K562 (cell line): Measurements from ENCODE around the gene MAP3K14. TPM values are rescaled to one million over a fixed set of nuclear protein-coding genes. Genes with fewer than 3 reads are reported as not detected.
A peak's percentile ranks its signal among the peaks of the same experiment; 100 is the strongest.

Experiments
- ARID4B ChIP-seq: sonication (generic); formaldehyde crosslinking; IDR thresholded peaks from 2 replicates; pipeline ENCODE4 v1.8.0; 2022; ENCODE audit warnings: mild to moderate bottlenecking, missing genetic modification reagents
- ATF7 ChIP-seq: fragments of 450-650 bp; IDR thresholded peaks from 2 replicates; pipeline ENCODE4 v1.7.1; 2014; ENCODE audit warnings: mild to moderate bottlenecking, moderate library complexity
- CXXC5 ChIP-seq: fragments of 250-450 bp; sonication (Bioruptor Pico); IDR thresholded peaks from 2 replicates; pipeline ENCODE4 v1.8.0; 2022; ENCODE audit warnings: inconsistent platforms, mild to moderate bottlenecking, moderate library complexity
- DACH1 ChIP-seq: fragments of 450-650 bp; IDR thresholded peaks from 2 replicates; pipeline ENCODE4 v1.6.1; 2018; ENCODE audit not compliant: partially characterized antibody
- DPF2 ChIP-seq: fragments of 450-650 bp; IDR thresholded peaks from 2 replicates; pipeline ENCODE4 v1.6.1; 2016
- FOSL1 ChIP-seq: fragments of 200-800 bp; sonication (Bioruptor generic); conservative IDR thresholded peaks from 2 replicates; pipeline ENCODE4 v1.6.1; 2016; ENCODE audit warnings: missing genetic modification characterization, missing compliant biosample characterization
- HCFC1 ChIP-seq: IDR thresholded peaks from 2 replicates; pipeline ENCODE4 v1.6.1; 2012; ENCODE audit warnings: low read depth, low read length, improper control_type of control experiment
- KDM1A ChIP-seq, 2 experiments: fragments of 450-650 bp; IDR thresholded peaks; 2 replicates each; pipeline ENCODE4 v1.6.1; 2016; ENCODE audit warnings: mild to moderate bottlenecking in 2 of 2
- MAZ ChIP-seq, 2 experiments: fragments of 450-650 bp in 1 of 2; sonication (generic) in 1 of 2; formaldehyde crosslinking; IDR thresholded peaks in 1 of 2; conservative IDR thresholded peaks in 1 of 2; 2 replicates each; pipeline versions ENCODE4 v1.4.0 to v1.5.0; 2020; ENCODE audit warnings: mild to moderate bottlenecking in 1 of 2, missing genetic modification reagents in 1 of 2
- MLLT1 ChIP-seq, 2 experiments: fragments of 450-650 bp; IDR thresholded peaks; 2 replicates each; pipeline ENCODE4 v1.6.1; 2016
- MYNN ChIP-seq, 2 experiments: sonication (generic); formaldehyde crosslinking in 1 of 2; IDR thresholded peaks; 2 replicates each; pipeline versions ENCODE4 v1.5.0 to v1.6.1; 2016 to 2020; ENCODE audit warnings: antibody characterized with exemption in 1 of 2, missing genetic modification reagents in 1 of 2
- NR3C1 ChIP-seq: sonication (generic); formaldehyde crosslinking; IDR thresholded peaks from 2 replicates; pipeline ENCODE4 v1.8.1; 2022; ENCODE audit warnings: missing genetic modification reagents
- POLR2B ChIP-seq: fragments of 450-650 bp; IDR thresholded peaks from 2 replicates; pipeline ENCODE4 v1.6.1; 2018; ENCODE audit warnings: low read depth; ENCODE audit not compliant: partially characterized antibody
- RBM15 ChIP-seq: fragments of 200-400 bp; formaldehyde crosslinking; IDR thresholded peaks from 2 replicates; pipeline ENCODE4 v1.6.1; 2018; ENCODE audit warnings: mild to moderate bottlenecking, low read length, moderate library complexity; ENCODE audit not compliant: insufficient read depth
- RBM22 ChIP-seq: fragments of 200-400 bp; formaldehyde crosslinking; IDR thresholded peaks from 2 replicates; pipeline ENCODE4 v1.6.1; 2018; ENCODE audit warnings: low read length, low read depth; ENCODE audit not compliant: poor library complexity, severe bottlenecking
- RHOXF2B ChIP-seq: fragments of 250-450 bp; sonication (Bioruptor Pico); conservative IDR thresholded peaks from 2 replicates; pipeline ENCODE4 v1.5.1; 2021
- SRF ChIP-seq, 2 experiments: fragments of 250-450, 450-650 bp in 1 of 2; sonication (Bioruptor Pico) in 1 of 2; sonication (generic) in 1 of 2; formaldehyde crosslinking; IDR thresholded peaks; 2 replicates each; pipeline versions ENCODE4 v1.5.0 to v1.5.1; 2020 to 2022; ENCODE audit warnings: mild to moderate bottlenecking in 1 of 2, missing genetic modification reagents in 1 of 2
- SUPT5H ChIP-seq: fragments of 450-650 bp; IDR thresholded peaks from 2 replicates; pipeline ENCODE4 v1.6.1; 2016
- THAP12 ChIP-seq: fragments of 250-450 bp; sonication (Bioruptor Pico); IDR thresholded peaks from 2 replicates; pipeline ENCODE4 v1.9.0; 2021; ENCODE audit warnings: mild to moderate bottlenecking, inconsistent platforms
- TSC22D4 ChIP-seq: fragments of 450-650 bp; IDR thresholded peaks from 2 replicates; pipeline ENCODE4 v1.6.1; 2016; ENCODE audit warnings: missing genetic modification characterization, missing biosample characterization, control low read depth
- ZNF589 ChIP-seq: fragments of 200-800 bp; sonication (Bioruptor generic); IDR thresholded peaks from 2 replicates; pipeline ENCODE4 v1.6.1; 2016; ENCODE audit warnings: low read depth, missing genetic modification characterization, missing compliant biosample characterization
- polyA plus RNA-seq, 8 experiments: library from polyadenylated mRNA; depleted of rRNA in 4 of 8; stranded (reverse) in 5 of 8; unstranded in 3 of 8; fragments of >200 nt; fragmentation: Nextera tagmentation in 2 of 8; fragmentation: Illumina TruSeq in 1 of 8; extraction: Ambion mirVana in 2 of 8; extraction: Trizol in 1 of 8; gene quantifications; 2 replicates each; pipeline versions ENCODE4 v1.2.1 to v1.2.3, GENCODE V29; 2011 to 2014; ENCODE audit warnings: inconsistent platforms in 1 of 8, missing spikeins in 1 of 8
- total RNA-seq, 7 experiments: library from RNA; depleted of rRNA in 6 of 7; stranded (reverse); fragments of >200 nt in 6 of 7; fragmentation: Illumina TruSeq in 2 of 7; extraction: Trizol in 2 of 7; gene quantifications; 2 replicates each; pipeline versions ENCODE4 v1.2.1 to v1.2.3, GENCODE V29; 2011 to 2021; ENCODE audit warnings: low replicate concordance in 1 of 7

MAP3K14 gene
- total and polyA plus RNA-seq, 9 of the 15 experiments (the other 6 are each of a cell fraction or from before 2014, with no cell fraction given): 0.45 to 8.7 (median 3.2) TPM

GRCh38 chr17:45228763-45229539 lies 87.9 kb downstream of the MAP3K14 start (continued):
- no peak for TF ChIP-seq TSC22D4 (tag)
- TF ChIP-seq RBM22: no peak
- TF ChIP-seq POLR2B: no peak
- TF ChIP-seq RHOXF2B: no peak
- 0 out of 4 replicates have a peak, but pooled peaks of 1 of the 2 experiments have one; percentile 11 for TF ChIP-seq SRF (CRISPR knock-in tag; IDR thresholded peaks at IDR 0.05)
- TF ChIP-seq DACH1: peak; percentile 61
- peak; percentile 80 for TF ChIP-seq ZNF589
- TF ChIP-seq MAZ (CRISPR knock-in tag; conservative IDR thresholded peaks at IDR 0.05 in 1 of 2, IDR thresholded peaks at IDR 0.05 in 1 of 2): peak; percentile 91 to 98
- TF ChIP-seq ATF7: peak; percentile 99
- TF ChIP-seq CXXC5: peak; percentile 66
- TF ChIP-seq SUPT5H: 0 out of 2 replicates have a peak, but pooled peaks have one; percentile 26
- TF ChIP-seq KDM1A (IDR thresholded peaks at IDR 0.05): peak; percentile 89 to 90
- TF ChIP-seq MLLT1 (IDR thresholded peaks at IDR 0.05): no peak
- no peak for TF ChIP-seq RBM15
- TF ChIP-seq MYNN (IDR thresholded peaks at IDR 0.05): peak; percentile 49; the same call in 1 of the 2 replicates
- no peak for TF ChIP-seq MYNN (CRISPR knock-in tag; IDR thresholded peaks at IDR 0.05)
- TF ChIP-seq ARID4B: peak; percentile 89
- peak; percentile 78 for TF ChIP-seq DPF2
- TF ChIP-seq HCFC1: peak; percentile 42
- no peak for TF ChIP-seq THAP12 (CRISPR knock-in tag)
- TF ChIP-seq FOSL1 (tag): peak; percentile 79
- TF ChIP-seq NR3C1: no peak
